Ovary (tissue), 3 donors: ENCODE measurements around the gene PWWP2B.

Experiments
- EP300 ChIP-seq: sonication (generic); formaldehyde crosslinking; IDR thresholded peaks from one replicate; pipeline ENCODE4 v1.6.1; 2017; ENCODE audit warnings: antibody characterized with exemption
- POLR2A ChIP-seq: fragments of 450-650 bp; IDR thresholded peaks from one replicate; pipeline ENCODE4 v1.6.1; 2017; ENCODE audit warnings: antibody characterized with exemption, mild to moderate bottlenecking, moderate library complexity
- TF ChIP-seq, protein P1 (sequence below), 3 donors: fragments of 450-650 bp in 2 of 3; fragments of 200-600 bp in 1 of 3; IDR thresholded peaks; one replicate each; pipeline versions ENCODE4 v1.5.1 to v1.8.0; 2016 to 2022; ENCODE audit warnings: antibody characterized with exemption in 3 of 3, mild to moderate bottlenecking in 1 of 3
- donor health status: DM: no; HTN: no; CAD: no.

GRCh38 chr10:132437541-132437950, 40.5 kb downstream of the PWWP2B start:
- TF ChIP-seq, protein P1, sequence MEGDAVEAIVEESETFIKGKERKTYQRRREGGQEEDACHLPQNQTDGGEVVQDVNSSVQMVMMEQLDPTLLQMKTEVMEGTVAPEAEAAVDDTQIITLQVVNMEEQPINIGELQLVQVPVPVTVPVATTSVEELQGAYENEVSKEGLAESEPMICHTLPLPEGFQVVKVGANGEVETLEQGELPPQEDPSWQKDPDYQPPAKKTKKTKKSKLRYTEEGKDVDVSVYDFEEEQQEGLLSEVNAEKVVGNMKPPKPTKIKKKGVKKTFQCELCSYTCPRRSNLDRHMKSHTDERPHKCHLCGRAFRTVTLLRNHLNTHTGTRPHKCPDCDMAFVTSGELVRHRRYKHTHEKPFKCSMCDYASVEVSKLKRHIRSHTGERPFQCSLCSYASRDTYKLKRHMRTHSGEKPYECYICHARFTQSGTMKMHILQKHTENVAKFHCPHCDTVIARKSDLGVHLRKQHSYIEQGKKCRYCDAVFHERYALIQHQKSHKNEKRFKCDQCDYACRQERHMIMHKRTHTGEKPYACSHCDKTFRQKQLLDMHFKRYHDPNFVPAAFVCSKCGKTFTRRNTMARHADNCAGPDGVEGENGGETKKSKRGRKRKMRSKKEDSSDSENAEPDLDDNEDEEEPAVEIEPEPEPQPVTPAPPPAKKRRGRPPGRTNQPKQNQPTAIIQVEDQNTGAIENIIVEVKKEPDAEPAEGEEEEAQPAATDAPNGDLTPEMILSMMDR (IDR thresholded peaks at IDR 0.05): no peak
- TF ChIP-seq EP300 (no peak), POLR2A (no peak)
